Hepatocyte (in vitro differentiated cells): ENCODE results near the gene TMEM89. TPM values are rescaled to one million over a fixed set of nuclear protein-coding genes. Genes with fewer than 3 reads are reported as not detected.

ENCODE experiments used
- DNase-seq: peaks from one replicate; pipeline ENCODE4 v3.0.0-alpha.2; 2016; ENCODE audit warnings: low spot score
- H2AFZ ChIP-seq: fragments of 200-600 bp; sonication (generic); 2 replicates; pipeline ENCODE4 v1.6.0; 2016; ENCODE audit warnings: antibody characterized with exemption, mild to moderate bottlenecking
- H3K27ac ChIP-seq: fragments of 200-600 bp; sonication (generic); 2 replicates; pipeline ENCODE4 v1.5.1; 2016; ENCODE audit warnings: mild to moderate bottlenecking
- H3K27me3 ChIP-seq: fragments of 200-600 bp; sonication (generic); 2 replicates; pipeline ENCODE4 v1.6.1; 2016
- H3K36me3 ChIP-seq: fragments of 200-600 bp; sonication (generic); replicated peaks from 2 replicates; pipeline ENCODE4 v1.5.1; 2016; ENCODE audit warnings: low read depth; ENCODE audit not compliant: insufficient read depth
- H3K4me1 ChIP-seq: fragments of 200-600 bp; sonication (generic); 2 replicates; pipeline ENCODE4 v1.5.1; 2016; ENCODE audit warnings: mild to moderate bottlenecking, moderate library complexity; ENCODE audit not compliant: insufficient read depth
- H3K4me2 ChIP-seq: fragments of 200-600 bp; sonication (generic); 2 replicates; pipeline ENCODE4 v1.6.0; 2016
- H3K4me3 ChIP-seq: fragments of 200-600 bp; sonication (generic); 2 replicates; pipeline ENCODE4 v1.5.1; 2016; ENCODE audit warnings: mild to moderate bottlenecking
- H3K79me2 ChIP-seq: fragments of 200-600 bp; sonication (generic); 2 replicates; pipeline ENCODE4 v1.6.0; 2017; ENCODE audit warnings: mild to moderate bottlenecking
- H3K9me2 ChIP-seq: fragments of 200-600 bp; sonication (generic); replicated peaks from 2 replicates; pipeline ENCODE4 v1.6.0; 2017; ENCODE audit warnings: mild to moderate bottlenecking; ENCODE audit not compliant: insufficient read depth
- H3K9me3 ChIP-seq: fragments of 200-600 bp; sonication (generic); 2 replicates; pipeline ENCODE4 v1.5.1; 2016; ENCODE audit warnings: low read depth, mild to moderate bottlenecking
- H4K20me1 ChIP-seq: fragments of 200-600 bp; sonication (generic); 2 replicates; pipeline ENCODE4 v1.6.0; 2016; ENCODE audit warnings: mild to moderate bottlenecking; ENCODE audit not compliant: insufficient read depth, poor library complexity, severe bottlenecking
- CTCF ChIP-seq: fragments of 200-600 bp; sonication (generic); IDR thresholded peaks from 2 replicates; pipeline ENCODE4 v1.5.1; 2016; ENCODE audit warnings: antibody characterized with exemption, mild to moderate bottlenecking; ENCODE audit not compliant: poor library complexity
- EZH2 ChIP-seq: fragments of 200-600 bp; sonication (generic); IDR thresholded peaks from 2 replicates; pipeline ENCODE4 v1.6.1; 2016; ENCODE audit warnings: antibody characterized with exemption, mild to moderate bottlenecking, borderline replicate concordance
- EZH2phosphoT487 ChIP-seq: fragments of 200-600 bp; sonication (generic); IDR thresholded peaks from one replicate; pipeline ENCODE4 v1.6.1; 2018; ENCODE audit warnings: antibody characterized with exemption, mild to moderate bottlenecking, low read depth, moderate library complexity; ENCODE audit not compliant: unreplicated experiment, severe bottlenecking
- WGBS: methylation state at CpG from one replicate; pipeline ENCODE4 v1.1.6; 2016; ENCODE audit warnings: low lambda C conversion rate; ENCODE audit errors: missing lambda C conversion rate; 5-methylcytosine and 5-hydroxymethylcytosine counted together
- polyA plus RNA-seq: library from polyadenylated mRNA; unstranded; fragments of >200 nt; fragmentation: Nextera tagmentation; extraction: Ambion mirVana; gene quantifications from 2 replicates; pipeline ENCODE4 v1.2.1, GENCODE V29; 2016
- total RNA-seq: library from RNA; depleted of rRNA; stranded (reverse); fragments of >200 nt; gene quantifications from 2 replicates; pipeline ENCODE4 v1.2.3, GENCODE V29; 2014

TMEM89 gene
- total and polyA plus RNA-seq, 2 experiments from 2014 or later: not detected

GRCh38 chr3:48587686-48588085, 33.9 kb downstream of the TMEM89 start:
- no peak for DNase-seq
- WGBS: 89% methylated on average over 9 of the region's 11 CpGs
- Histone ChIP-seq H3K27me3 (no peaks in the 10 kb centered on the region), H3K9me2 (no peaks in the 10 kb centered on the region), H3K4me3 (no peak overlapping the region), H3K79me2 (no peaks in the 10 kb centered on the region), H3K36me3 (no peaks in the 10 kb centered on the region), H4K20me1 (no peaks in the 10 kb centered on the region), H3K4me1 (no peaks in the 10 kb centered on the region), H3K9me3 (no peaks in the 10 kb centered on the region), H3K27ac (no peak overlapping the region), H2AFZ (no peak overlapping the region), H3K4me2 (no peak overlapping the region)
- TF ChIP-seq CTCF (no peak), EZH2 (no peak), EZH2phosphoT487 (no peak)

GRCh38 chr3:48585411-48585810, 36.2 kb downstream of the TMEM89 start:
- H2AFZ ChIP-seq: no peak overlapping the region
- H3K36me3 ChIP-seq: no peaks in the 10 kb centered on the region
- no peaks in the 10 kb centered on the region for H3K9me3 ChIP-seq
- H3K4me2 ChIP-seq: no peak overlapping the region
- no peak overlapping the region for H3K4me3 ChIP-seq
- H4K20me1 ChIP-seq: no peaks in the 10 kb centered on the region
- no peaks in the 10 kb centered on the region for H3K9me2 ChIP-seq
- H3K27ac ChIP-seq: no peak overlapping the region
- TF ChIP-seq EZH2 (no peak), EZH2phosphoT487 (no peak), CTCF (no peak)
- no peak for DNase-seq
- H3K27me3 ChIP-seq: no peaks in the 10 kb centered on the region
- H3K4me1 ChIP-seq: no peaks in the 10 kb centered on the region
- 90% methylated on average over 8 of the region's 8 CpGs for WGBS
- H3K79me2 ChIP-seq: no peaks in the 10 kb centered on the region

GRCh38 chr3:48584836-48585235, 36.7 kb downstream of the TMEM89 start:
- TF ChIP-seq EZH2phosphoT487 (no peak), CTCF (no peak), EZH2 (no peak)
- no peak overlapping the region for H3K4me3 ChIP-seq
- WGBS: 99% methylated on average over 9 of the region's 9 CpGs
- H3K36me3 ChIP-seq: no peaks in the 10 kb centered on the region
- no peak overlapping the region for H3K27ac ChIP-seq
- H3K79me2 ChIP-seq: no peaks in the 10 kb centered on the region
- no peak overlapping the region for H3K4me2 ChIP-seq
- H2AFZ ChIP-seq: no peak overlapping the region
- no peaks in the 10 kb centered on the region for H3K27me3 ChIP-seq
- no peaks in the 10 kb centered on the region for H3K9me3 ChIP-seq
- DNase-seq: no peak
- no peaks in the 10 kb centered on the region for H3K9me2 ChIP-seq
- H3K4me1 ChIP-seq: no peaks in the 10 kb centered on the region
- H4K20me1 ChIP-seq: no peaks in the 10 kb centered on the region
